Measurements from ENCODE around the gene TIMP1.
A peak's percentile ranks its signal among the peaks of the same experiment; 100 is the strongest.

TIMP1 gene

DNA sequence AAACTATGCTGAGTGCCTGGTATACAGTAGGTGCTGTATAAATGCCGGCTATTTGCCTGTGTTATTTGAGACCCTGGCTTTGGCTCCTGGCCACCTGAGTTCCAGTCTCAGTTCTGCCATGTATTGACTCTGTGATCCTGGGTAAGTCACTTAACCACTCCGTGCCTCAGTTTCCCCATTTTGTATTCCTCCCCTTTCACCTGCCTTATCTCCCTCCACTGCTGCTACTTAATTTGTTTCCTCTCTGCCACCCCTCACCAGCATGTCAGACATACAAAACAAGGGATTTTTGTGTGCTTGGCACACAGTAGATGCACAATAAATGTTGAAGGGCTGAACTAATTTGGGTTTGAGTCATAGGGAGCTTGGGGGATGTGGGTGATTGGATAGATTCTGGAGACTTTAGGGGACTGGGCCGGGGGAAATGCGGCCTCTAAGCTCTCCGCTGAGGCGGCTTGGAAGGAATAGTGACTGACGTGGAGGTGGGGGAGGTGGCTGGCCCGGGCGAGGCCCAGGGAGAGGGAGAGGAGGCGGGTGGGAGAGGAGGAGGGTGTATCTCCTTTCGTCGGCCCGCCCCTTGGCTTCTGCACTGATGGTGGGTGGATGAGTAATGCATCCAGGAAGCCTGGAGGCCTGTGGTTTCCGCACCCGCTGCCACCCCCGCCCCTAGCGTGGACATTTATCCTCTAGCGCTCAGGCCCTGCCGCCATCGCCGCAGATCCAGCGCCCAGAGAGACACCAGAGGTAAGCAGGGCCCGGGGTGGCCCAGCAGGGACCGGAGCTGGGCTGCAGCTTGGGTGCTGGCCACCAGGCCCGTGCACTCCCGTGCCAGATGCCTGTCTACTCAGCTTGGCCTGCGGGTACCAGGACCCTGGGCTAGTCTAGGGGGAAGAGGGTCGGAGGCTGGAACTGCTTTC, at the start of gene TIMP1:
Gene TIMP1, plus strand, starts transcription at position 706 of the 917 bp plus-strand sequence. CDS start 980 bp downstream, outside the sequence.
- peak; percentile 35 to 60 (median 41) for DNase-seq (ENCODE audit: low read depth in 2 of 3, low spot score in 2 of 3)

DNA sequence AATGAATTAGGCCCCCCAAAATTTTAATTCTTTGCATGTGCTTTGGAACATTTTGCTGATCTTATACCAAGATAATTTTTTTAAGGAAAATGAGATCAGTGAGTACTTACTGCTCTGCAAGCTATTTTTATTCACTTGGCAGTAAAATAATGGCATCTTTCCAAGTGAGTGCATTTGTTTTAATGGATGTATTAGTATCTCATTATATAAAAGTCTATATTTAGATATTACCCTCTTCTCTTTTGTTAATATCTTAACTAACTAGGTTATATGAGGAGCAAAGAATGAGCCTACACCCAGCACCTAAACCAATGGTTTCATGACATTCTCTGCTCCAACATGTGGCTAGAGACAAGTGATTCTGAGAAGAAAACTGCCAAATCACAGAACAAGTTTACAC, 42.4 kb upstream of the TIMP1 start:
- no peak for DNase-seq (ENCODE audit: low read depth in 2 of 3, low spot score in 2 of 3)

DNA sequence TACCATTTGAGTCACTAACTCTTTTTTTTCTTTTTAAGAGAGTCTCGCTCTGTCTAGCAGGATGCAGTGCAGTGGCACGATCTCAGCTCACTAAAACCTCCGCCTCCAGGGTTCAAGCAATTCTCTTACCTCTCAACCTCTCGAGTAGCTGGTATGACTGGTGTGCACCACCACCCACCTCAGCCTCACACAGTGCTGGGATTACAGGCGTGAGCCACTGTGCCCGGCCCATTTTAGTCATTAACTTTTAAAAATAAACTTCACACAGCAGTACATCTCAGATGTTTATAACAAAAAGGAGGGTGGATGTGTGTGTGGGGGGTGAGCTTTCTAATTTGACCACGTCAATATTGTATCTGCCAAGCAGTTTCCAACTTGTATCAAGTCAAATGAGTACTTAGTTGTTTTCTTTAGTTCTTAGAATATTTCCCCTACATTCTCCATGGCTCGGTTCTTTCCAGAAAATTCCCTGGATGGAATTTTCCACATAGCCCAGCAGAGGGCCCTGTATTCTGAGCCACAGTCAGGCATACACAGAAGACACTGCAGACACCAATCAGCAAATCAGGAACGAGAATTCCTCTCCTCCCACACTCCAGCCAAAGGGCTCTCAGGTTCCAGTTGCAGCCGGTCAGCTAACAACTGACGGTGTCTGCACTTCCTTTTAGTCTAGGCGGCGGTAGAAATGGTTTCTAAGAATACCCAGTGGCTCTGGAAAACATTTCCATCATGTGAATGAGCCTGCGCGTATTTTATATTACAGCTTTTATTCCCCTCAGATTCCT, 41.3 kb upstream of the TIMP1 start:
- no peak for DNase-seq (ENCODE audit: low read depth in 2 of 3, low spot score in 2 of 3)

DNA sequence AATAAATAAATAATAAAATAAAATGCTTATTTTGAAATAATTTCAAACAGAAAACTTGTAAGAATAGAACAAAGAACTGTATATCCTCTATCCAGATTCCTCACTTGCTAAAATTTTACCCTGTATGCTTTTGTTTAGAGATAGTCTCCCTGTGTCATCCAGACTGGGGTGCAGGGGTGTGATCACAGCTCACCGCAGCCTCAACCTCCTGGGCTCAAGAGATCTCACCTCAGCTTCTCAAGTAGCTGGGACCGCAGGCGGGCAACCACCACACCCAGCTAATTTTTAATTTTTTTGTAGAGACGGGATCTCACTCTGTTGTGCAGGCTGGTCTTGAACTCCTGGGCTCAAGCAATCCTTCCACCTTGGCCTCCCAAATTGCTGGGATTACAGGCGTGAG, 38.7 kb upstream of the TIMP1 start:
- DNase-seq (ENCODE audit: low read depth in 2 of 3, low spot score in 2 of 3) = no peak

DNA sequence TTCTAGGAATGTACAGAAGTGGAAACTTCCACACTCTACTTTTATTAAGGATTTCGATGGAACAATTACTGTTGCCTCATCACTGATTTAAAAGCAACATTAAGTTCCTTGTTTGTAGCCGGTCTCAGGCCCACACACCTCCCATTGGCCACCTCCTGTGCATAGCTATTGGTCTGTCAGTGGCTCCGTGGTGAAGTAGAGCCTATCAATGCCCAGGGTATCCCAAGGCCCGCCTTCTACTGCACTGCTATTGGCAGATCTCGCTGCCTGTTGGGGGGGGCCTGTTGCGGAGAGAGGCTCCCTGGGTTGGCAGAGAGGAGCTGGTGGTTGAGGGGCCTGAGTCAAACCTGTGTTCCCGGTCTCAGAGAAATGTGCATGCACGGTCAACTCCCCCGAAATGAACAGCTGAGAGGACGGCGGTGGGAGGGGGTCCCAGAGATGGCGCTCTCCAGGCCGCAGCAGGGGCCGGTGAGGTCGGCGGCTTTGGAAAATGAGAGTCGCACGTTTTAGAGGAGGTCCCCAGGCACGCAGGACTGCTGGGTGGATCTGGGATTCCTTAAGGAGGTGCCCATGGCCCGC, 26.1 kb upstream of the TIMP1 start:
- peak; percentile 23 to 52 (median 48) for DNase-seq (ENCODE audit: low read depth in 2 of 3, low spot score in 2 of 3)

DNA sequence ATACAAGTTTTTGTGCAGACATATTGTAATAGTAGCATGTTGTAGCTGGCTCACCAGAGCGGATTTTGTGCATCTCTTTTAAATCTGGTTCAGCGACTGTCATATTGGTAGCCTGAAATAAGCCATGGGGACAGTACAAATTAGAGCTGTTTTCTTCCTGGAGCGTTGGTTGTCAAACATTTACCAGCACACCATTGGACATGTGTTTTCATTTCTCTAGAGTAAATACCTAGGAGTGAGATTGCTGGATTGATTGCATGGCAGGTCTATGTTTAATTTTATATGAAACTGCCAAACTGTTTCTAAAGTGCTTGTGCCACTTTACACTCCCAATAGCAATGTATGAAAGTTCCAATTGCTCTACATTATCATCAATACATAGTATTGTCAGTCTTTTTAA, 23.8 kb upstream of the TIMP1 start:
- DNase-seq (ENCODE audit: low read depth in 2 of 3, low spot score in 2 of 3) = no peak

DNA sequence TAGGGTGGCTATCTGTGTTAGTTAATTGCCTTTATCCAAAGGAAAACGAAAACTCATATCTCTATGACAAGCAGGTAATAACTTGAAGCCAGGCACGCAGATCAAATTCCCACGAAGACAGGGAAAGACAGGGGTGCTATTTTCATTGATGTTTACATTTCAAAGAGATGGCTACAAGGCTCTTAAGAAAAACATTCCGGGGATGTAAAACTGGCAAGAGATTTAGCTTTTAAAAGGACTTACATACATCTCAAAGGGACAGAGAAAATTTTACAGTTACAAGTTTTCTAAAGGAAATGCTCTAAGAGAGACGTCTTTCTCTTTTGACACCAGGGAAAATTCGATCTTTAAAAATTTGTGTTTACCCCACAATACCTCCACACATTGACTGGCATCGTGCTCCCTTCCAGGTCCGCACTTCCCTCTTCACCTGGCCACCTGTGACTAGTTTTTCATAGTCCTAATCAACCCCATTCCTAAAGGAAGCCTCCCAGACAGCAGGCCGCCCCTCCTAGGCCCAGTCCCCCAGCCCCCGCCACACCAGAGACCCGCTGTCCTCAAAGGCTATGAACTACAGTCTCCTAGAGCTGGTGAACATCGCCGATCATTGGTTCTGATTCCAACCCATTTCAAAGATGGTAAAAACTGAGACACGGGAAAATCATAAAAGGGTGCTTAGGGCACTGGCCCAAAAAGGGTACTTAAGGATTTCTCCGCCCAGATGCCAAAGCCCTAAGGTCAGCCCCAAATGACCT, 21.9 kb upstream of the TIMP1 start:
- no peak for DNase-seq (ENCODE audit: low read depth in 2 of 3, low spot score in 2 of 3)

DNA sequence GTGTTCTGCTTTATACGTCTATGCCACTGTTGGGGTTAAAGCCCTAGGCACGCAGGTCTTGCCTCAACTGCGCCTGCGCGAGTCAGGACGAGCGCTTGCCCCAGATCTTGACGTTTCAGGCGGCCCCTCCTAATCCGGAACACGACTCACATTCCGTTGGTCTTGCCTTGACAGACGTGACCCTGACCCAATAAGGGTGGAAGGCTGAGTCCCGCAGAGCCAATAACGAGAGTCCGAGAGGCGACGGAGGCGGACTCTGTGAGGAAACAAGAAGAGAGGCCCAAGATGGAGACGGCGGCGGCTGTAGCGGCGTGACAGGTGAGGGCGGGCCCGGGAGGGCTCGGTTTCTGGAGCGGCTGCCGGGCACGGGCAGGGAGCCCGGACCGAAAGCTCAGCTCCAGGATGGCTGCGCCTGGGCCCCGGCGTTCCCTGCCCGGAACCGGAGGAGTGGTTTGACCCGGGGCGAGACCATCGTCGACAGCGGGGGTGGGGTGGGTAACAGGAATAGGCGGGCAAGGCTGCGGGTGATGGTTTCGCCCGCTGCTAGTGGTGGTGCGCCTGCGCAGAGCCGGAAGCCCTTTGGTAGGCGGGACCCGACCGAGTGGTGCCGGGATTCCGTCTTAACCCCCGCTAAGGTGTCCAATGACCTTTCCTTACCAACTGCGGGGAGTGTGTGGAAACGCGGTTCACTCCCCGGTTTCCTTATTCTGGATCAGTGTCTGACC, 21.1 kb upstream of the TIMP1 start, which contains the start of gene ARAF:
Gene ARAF, plus strand, starts transcription at position 272 of the 725 bp plus-strand sequence. CDS start 1,763 bp downstream, outside the sequence.
- DNase-seq (ENCODE audit: low read depth in 2 of 3, low spot score in 2 of 3) = peak; percentile 74 to 86 (median 75)

DNA sequence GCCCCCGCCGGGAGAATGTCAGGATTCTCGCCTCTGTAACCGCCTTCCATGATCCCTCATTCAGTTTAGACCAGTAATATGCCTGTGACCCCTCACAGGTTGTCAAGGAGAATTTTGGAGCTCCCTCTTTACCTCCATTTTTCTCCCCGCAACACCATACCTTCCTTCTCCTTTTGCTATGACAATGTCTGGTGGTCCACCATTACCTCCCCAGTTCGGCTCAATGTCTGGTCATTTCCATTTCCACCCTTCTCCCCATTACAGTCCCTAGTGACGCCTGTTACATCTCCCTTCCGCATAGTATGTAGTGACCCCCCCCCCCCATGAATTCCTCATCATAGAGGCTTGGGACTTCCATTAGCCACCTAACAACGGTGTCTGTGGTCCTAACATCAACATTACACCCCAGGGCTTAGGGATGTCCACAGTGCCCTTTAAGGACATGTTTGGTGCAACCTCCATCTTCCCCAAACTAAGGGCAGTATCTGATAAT, 20.5 kb upstream of the TIMP1 start:
- DNase-seq (ENCODE audit: low read depth in 2 of 3, low spot score in 2 of 3) = no peak

DNA sequence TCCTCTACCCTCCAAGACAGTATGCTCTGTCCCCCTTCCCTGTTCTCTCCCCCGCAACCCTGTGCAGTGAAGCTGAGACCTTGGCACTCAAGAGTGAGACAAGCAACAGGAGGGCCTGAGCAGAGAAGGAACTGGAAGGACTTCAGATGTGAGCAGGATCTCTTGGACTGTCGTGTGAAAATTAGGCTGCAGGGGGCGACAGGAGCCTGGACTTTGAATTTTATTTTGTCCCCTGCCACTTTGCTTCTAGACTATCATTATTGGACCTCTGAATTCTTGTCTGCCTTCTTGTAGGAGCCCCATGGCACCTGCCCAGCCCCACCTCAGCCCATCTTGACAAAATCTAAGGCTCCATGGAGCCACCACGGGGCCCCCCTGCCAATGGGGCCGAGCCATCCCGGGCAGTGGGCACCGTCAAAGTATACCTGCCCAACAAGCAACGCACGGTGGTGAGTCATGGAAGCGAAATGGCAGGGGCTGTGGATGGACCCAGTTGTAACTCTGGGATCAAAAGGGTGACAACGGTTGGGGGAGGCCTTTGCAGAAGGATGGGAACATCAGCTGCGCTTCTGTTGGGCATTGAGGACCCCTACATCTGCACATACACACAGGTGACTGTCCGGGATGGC, 19.5 kb upstream of the TIMP1 start:
- DNase-seq (ENCODE audit: low read depth in 2 of 3, low spot score in 2 of 3) = no peak

DNA sequence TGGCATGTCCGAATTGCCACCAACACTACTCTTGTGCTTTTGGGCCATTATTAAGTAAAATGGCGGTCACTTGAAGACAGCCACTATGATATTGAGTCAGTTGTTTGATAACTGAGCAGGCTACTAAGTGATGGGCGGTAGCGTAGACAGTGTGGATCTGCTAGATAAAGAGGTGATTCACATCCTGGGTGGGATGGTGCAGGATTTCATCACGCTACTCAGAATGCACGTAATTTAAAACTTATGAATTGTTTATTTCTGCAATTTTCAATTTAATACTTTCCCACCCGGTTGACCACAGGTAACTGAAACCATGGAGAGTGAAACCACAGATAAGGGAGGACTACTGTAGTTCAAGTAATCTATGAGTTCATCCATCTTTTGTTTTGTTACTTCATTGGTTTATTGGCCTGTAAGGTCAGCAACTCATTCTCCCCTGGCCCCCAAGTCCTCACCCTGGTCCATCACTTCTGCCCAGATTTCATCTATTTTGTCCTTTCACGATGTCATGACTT, 18.4 kb upstream of the TIMP1 start:
- DNase-seq (ENCODE audit: low read depth in 2 of 3, low spot score in 2 of 3) = no peak

DNA sequence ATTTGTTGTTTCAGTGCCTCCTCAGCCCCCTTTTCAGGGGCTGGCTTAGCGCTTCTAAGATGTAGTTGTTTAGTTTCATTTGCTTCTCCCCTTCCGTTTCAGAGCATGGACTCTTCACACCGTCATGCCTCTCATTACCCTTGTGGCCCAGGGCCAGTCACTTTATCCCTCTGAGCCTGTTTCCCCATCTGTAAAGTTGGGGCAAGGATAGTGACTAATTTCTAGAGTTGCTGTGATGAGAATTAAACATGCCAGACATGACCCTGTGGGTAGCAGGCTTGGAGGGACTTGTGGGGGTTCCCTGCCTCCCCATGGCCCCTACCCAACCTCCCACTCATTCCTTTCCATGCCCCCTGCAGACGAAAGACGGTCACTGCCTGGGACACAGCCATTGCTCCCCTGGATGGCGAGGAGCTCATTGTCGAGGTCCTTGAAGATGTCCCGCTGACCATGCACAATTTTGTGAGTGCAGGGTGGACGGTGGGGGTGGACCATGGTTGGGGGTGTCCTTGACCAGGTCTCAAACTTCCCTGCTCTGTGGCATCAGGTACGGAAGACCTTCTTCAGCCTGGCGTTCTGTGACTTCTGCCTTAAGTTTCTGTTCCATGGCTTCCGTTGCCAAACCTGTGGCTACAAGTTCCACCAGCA, 17.7 kb upstream of the TIMP1 start:
- DNase-seq (ENCODE audit: low read depth in 2 of 3, low spot score in 2 of 3) = no peak

DNA sequence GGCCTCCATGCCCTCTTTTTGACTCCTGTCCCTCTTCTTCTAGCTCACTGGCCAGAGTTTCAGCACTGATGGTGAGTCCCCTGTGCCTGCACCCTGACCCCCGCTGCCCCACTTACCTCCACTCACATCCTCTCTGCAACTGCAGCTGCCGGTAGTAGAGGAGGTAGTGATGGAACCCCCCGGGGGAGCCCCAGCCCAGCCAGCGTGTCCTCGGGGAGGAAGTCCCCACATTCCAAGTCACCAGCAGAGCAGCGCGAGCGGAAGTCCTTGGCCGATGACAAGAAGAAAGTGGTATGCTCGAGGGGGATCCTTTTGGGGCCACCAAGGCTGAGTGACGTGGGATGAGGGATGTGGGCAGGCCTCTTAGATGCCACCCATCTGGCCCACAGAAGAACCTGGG, 15.4 kb upstream of the TIMP1 start:
- DNase-seq (ENCODE audit: low read depth in 2 of 3, low spot score in 2 of 3) = no peak

DNA sequence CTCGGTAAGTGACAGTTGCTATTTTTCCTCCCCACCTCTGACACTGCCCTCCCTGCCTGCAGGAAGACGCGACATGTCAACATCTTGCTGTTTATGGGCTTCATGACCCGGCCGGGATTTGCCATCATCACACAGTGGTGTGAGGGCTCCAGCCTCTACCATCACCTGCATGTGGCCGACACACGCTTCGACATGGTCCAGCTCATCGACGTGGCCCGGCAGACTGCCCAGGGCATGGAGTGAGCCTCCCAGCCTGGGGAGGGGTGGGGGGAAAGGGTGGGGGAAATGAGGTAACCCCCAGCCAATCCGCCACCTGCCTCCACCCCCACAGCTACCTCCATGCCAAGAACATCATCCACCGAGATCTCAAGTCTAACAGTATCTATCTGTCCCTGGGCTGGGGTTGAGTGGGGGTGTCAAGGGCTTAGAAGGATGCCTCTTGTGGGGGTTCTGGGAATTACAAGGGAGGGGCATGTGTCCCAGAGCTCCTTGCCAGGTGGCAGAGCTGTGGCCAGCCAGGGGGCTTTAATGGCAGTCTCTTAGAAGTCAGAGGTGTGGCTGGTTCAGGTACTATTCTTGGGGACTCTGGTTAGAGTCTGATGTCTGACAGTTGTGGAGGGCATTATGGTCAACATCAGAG, 13.5 kb upstream of the TIMP1 start:
- no peak for DNase-seq (ENCODE audit: low read depth in 2 of 3, low spot score in 2 of 3)

DNA sequence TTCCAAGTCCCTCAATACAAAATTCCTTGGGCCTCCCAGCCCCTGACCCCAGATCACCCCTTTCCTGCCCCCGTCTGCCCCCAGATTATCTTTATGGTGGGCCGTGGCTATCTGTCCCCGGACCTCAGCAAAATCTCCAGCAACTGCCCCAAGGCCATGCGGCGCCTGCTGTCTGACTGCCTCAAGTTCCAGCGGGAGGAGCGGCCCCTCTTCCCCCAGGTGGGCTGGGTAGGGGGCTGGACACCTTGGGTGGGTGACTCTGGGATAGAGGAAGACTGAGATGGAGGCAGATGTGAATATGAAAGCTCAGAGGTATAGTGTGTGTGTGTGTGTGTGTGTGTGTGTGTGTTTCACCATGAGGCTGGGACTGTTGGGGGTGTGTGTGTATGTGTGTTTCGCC, 11.4 kb upstream of the TIMP1 start:
- no peak for DNase-seq (ENCODE audit: low read depth in 2 of 3, low spot score in 2 of 3)

DNA sequence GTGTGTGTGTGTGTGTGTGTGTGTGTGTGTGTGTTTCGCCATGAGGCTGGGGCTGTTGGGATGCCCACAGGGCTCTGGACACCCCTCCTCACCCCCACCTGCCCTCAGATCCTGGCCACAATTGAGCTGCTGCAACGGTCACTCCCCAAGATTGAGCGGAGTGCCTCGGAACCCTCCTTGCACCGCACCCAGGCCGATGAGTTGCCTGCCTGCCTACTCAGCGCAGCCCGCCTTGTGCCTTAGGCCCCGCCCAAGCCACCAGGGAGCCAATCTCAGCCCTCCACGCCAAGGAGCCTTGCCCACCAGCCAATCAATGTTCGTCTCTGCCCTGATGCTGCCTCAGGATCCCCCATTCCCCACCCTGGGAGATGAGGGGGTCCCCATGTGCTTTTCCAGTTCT, 11.0 kb upstream of the TIMP1 start:
- no peak for DNase-seq (ENCODE audit: low read depth in 2 of 3, low spot score in 2 of 3)

DNA sequence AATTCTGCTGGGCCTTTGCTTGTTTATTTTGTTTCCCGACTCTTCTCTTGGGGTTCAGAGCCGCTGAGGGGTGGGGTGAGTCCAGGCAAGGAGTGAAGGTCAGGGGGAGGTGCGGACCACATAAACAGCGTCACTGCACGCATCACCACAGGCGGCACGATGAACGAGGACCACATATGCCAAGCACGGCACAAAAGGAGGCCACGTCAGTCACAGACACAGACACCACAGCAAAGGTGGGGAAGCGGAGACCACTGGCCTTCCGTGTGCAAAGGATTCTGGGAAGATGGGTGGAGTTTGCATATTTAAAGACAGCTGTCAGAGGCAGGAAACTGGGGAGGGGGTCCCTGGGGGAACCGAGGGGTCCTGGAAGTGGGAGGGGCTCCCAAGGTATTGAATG, 10.3 kb upstream of the TIMP1 start:
- DNase-seq (ENCODE audit: low read depth in 2 of 3, low spot score in 2 of 3) = no peak

DNA sequence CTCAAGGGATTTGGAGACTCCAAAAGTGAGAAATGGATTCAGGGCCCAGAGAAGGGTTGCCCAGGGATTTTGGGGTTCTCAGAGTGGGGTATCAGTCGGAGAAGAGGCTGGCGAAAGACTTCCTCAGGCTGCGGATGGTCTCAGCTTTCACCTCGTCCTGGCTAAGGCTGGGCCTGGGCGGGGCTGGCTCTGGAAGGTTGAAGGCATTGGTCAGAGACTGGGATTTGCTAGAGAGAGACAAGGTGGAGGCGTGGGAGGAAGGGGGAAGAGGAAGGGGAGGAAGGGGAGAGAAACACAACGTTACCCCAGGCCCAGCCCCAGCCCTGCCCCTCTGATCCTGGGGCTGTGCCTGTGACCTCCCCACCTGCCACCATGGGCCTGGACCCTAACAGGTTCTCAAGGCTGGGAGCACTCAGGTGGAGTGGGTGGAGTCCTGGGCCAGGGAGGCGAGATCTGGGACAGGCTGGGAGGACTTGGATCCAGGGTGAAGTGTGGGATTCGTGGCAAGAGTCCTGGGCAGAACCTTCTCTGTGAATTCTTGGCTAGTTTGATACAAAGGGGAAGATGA, 9.4 kb upstream of the TIMP1 start:
- DNase-seq (ENCODE audit: low read depth in 2 of 3, low spot score in 2 of 3) = no peak
